GM21723 (cell line): ENCODE data around the gene TGFA.
"Not testable (repeated sequence)": the region's sequence is repeated elsewhere in the genome, so short reads cannot be mapped to it uniquely, and the experiment has no call there.

Experiments used
- ATAC-seq: cut with Tn5 transposase; IDR thresholded peaks from one replicate; pipeline ENCODE4 v1.9.1; 2021; ENCODE audit warnings: mild to moderate bottlenecking, moderate library complexity; ENCODE audit not compliant: unreplicated experiment

Gene TGFA

GRCh38 chr2:70467237-70467636 is 86.4 kb downstream of the TGFA start:
- no peak for ATAC-seq

- not testable (repeated sequence) for ATAC-seq
Observed at GRCh38 chr2:70466647-70467046, 87.0 kb downstream of the TGFA start.

GRCh38 chr2:70463997-70464396 is 89.6 kb downstream of the TGFA start:
- no peak for ATAC-seq

GRCh38 chr2:70463581-70463980 is 90.0 kb downstream of the TGFA start:
- ATAC-seq: no peak

GRCh38 chr2:70461981-70462876 is 91.4 kb downstream of the TGFA start:
- no peak for ATAC-seq

- no peak for ATAC-seq
Observed at GRCh38 chr2:70461414-70461813, 92.2 kb downstream of the TGFA start.

- ATAC-seq: no peak
Observed at GRCh38 chr2:70460333-70460732, 93.3 kb downstream of the TGFA start.

- ATAC-seq: no peak
Observed at GRCh38 chr2:70458661-70459060, 95.0 kb downstream of the TGFA start.

GRCh38 chr2:70456585-70457495 is 96.8 kb downstream of the TGFA start:
- ATAC-seq: no peak

GRCh38 chr2:70454936-70455544 is 98.6 kb downstream of the TGFA start:
- no peak for ATAC-seq

GRCh38 chr2:70450641-70451250 is 102.9 kb downstream of the TGFA start:
- ATAC-seq: no peak

- ATAC-seq: no peak
Observed at GRCh38 chr2:70448041-70448440, 105.6 kb downstream of the TGFA start.

GRCh38 chr2:70443726-70444125 is 109.9 kb downstream of the TGFA start:
- ATAC-seq: no peak

- ATAC-seq: no peak
Observed at GRCh38 chr2:70443078-70443465, 110.6 kb downstream of the TGFA start.

- ATAC-seq: no peak
Observed at GRCh38 chr2:70442301-70443077, 111.1 kb downstream of the TGFA start.

GRCh38 chr2:70440621-70441020 is 113.0 kb downstream of the TGFA start:
- no peak for ATAC-seq

- ATAC-seq: no peak
Observed at GRCh38 chr2:70435138-70435537, 118.5 kb downstream of the TGFA start.

- ATAC-seq: no peak
Observed at GRCh38 chr2:70433315-70433714, 120.3 kb downstream of the TGFA start.

- ATAC-seq: no peak
Observed at GRCh38 chr2:70431716-70432347, 121.8 kb downstream of the TGFA start.

- ATAC-seq: no peak
Observed at GRCh38 chr2:70426341-70426740, 127.3 kb downstream of the TGFA start.
